Thyroid gland (tissue), 4 donors: ENCODE data around the gene NCAPH2.

Experiments used
- CTCF ChIP-seq, 6 experiments: fragments of 200-600 bp in 3 of 6; fragments of 450-650 bp in 3 of 6; sonication (generic) in 3 of 6; IDR thresholded peaks; one replicate each; pipeline ENCODE4 v1.5.1; 2016 to 2019; ENCODE audit warnings: antibody characterized with exemption in 6 of 6, mild to moderate bottlenecking in 2 of 6, inconsistent platforms in 1 of 6, moderate library complexity in 1 of 6
- POLR2A ChIP-seq, 2 donors: fragments of 450-650 bp; IDR thresholded peaks; one replicate each; pipeline ENCODE4 v1.6.1; 2017; ENCODE audit warnings: antibody characterized with exemption in 2 of 2, mild to moderate bottlenecking in 2 of 2, moderate library complexity in 1 of 2

GRCh38 chr22:50476868-50477267 lies 31.2 kb upstream of the NCAPH2 start:
- TF ChIP-seq CTCF (IDR thresholded peaks at IDR 0.05) (no peak), POLR2A (IDR thresholded peaks at IDR 0.05) (no peak)
